GM21423 (cell line): ENCODE measurements around the gene OSM.
A peak's percentile ranks its signal among the peaks of the same experiment; 100 is the strongest.

Experiments used
- ATAC-seq: cut with Tn5 transposase; IDR thresholded peaks from one replicate; pipeline ENCODE4 v1.9.1; 2021; ENCODE audit warnings: mild to moderate bottlenecking, moderate library complexity; ENCODE audit not compliant: unreplicated experiment

OSM gene

GRCh38 chr22:30266445-30267381, at the start of gene OSM:
Gene OSM, minus strand, starts transcription at chr22:30266851. Its CDS starts 52 bp downstream, at chr22:30266799.
- peak; percentile 5 for ATAC-seq

- ATAC-seq = no peak
Measured at GRCh38 chr22:30315962-30316576, 49.4 kb upstream of the OSM start.

- no peak for ATAC-seq
Measured at GRCh38 chr22:30314915-30315314, 48.3 kb upstream of the OSM start.

DNA sequence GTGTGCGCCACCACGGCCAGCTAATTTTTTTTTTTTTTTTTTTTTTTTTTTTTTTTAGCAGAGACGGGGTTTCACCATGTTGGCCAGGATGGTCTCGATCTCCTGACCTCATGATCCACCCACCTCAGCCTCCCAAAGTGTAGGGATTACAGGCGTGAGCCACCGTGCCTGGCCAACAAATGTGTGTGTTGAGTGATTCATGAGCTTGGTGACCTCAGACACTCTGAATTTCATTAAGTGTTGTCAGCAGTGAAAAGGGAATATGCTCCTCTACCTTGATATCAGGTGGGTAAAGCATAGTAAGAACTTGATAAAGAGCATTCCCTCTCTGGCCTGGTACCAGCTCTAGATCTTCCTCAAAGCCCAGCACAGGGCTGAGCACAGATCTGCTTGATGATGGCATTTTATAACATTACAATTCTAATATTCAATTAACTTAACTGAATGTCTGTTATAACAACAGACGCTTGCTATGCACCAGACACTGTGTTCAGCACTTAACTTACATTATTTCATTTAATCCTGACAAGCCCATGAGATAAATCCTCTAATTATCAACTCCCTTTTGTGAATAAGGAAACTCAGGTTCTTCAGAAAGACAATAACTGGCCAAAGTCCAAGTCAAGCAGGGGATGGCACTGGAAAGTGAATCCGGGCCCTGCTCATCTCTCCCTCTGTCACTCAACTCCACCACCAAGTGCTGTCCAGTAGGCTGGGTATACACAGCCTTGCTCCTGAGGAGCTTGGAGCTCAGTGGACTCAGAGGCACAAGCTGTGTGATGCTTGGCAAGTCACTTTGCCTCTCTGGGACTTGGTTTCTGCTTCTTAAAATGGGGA, 47.1 kb upstream of the OSM start:
- ATAC-seq = no peak

GRCh38 chr22:30312053-30312452, 45.4 kb upstream of the OSM start:
- no peak for ATAC-seq

DNA sequence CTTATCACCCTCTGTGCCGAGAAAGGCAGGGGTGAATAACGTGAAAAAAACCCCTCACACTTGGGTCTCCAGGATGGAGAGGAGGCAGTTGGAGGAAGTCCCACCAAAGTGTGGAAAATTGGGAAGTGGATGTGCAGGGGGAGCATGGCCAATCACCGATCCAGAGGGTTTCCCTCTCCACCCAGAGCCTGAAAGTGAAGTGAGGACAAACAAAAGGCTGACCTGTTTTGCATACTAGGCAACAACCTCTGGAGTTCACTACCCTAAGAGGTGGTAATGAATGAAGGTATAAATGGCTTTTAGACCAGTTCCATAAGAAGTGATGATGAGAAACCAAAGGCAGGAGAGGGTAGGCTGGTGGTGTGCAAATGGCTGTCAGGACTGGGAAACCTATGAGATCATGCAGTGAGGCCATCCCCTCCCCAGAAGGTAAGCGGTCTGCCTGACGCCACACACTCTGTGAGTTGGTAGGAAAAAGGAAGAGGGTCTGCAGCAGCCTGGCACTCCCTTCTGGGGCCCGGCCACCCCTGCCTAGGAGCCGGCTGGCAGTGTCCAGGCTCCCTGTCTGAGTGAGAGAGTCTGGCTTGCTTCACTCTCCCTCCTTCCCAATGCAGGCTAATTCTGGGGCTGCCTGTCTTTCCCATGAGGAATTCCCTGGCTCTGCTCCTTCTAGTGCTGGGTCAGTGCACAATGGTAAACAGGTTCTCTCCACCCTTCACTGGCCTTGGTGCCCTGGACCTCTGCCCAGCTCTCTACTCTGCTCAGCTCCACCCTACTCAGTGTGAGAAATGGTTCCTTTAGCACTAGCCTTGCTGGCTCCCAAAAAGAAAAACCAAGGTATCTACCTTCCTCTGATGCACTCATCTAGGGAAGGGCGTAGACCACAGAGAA, 44.5 kb upstream of the OSM start:
- ATAC-seq = no peak

DNA sequence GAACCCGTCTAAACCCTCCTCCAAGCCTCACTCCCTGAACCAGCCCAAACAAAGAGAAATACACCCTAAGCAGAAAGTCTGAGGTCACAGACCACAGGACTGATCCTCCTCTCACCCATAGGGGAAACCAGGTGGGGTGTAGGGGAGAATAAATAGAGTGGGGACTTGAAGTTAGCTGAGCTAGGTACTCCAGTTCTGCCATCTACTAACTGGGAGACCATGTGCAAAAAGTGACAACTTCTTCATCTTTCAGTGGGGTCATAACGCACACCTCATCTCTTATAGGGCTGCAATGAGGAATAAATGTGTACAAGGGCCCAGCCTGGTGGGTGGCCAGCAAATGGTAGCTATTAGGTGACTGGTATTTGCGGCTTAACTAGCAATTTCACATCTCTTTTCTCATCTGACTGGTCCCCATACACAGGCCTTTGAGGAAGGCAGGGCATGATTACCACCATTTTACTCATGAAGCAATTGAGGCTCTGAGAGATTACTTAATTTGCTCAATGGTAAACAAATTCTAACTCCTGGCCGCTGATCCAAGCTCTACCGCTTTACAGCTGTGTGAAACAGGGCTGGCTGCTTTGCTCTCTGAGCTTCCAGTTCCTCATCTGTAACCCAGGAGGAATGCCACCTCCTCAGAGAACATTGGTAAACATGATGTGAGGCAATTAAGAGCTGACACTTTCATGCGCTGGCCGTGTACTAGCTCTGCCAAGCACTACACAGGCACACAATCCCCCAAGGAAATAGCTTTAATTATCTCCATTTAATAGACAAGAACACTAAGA, 43.5 kb upstream of the OSM start:
- ATAC-seq = no peak

DNA sequence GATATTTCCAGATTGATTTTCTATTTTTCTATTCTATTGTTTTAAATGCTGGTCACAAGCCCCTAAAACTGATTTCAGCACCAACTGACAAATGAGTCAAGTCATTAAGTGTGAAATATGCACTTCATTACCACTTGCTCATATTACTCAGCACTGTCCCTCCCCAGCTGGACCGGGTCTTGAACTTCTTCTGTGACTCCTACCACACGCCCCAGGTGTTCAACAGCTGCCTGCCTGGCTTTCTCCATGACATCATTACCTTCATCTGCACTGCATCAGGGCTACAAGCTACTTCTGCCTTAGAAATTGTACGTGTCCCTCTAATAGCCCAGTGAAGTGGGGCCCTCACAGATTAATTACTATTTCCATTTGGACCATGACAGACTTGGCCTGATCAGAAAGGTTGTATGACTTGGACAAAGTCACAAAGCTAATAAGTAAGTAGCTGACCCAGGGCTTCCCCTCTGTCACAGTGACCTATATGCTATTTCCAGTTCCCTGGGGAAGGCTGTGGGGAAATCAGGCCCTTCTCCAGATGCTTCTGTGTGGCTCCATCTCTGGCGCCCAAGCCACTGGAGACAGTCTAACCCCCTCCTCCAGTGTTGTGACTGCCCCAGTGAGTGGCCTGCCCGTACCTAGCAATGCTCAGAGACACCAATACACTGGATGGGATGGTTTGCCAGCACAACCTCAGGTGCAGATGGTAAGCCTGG, 42.0 kb upstream of the OSM start:
- no peak for ATAC-seq

DNA sequence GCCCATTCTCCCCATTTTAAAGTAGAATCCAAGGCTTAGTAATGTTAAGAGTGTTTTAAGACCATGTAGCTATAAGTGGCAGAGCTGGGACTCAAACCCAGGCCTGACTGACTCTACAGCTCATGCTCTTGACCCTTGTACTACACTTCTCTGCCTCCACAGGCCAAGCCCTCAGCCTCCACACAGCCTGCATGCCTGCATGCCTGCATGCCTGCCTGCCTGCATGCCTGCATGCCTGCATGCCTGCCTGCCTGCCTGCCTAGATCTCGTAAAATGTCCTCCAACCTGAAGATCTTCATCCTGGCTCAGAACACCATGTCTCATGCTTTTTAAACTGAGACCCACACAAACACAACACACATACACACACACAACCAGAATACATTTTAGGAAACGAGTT, 41.4 kb upstream of the OSM start:
- ATAC-seq = no peak

DNA sequence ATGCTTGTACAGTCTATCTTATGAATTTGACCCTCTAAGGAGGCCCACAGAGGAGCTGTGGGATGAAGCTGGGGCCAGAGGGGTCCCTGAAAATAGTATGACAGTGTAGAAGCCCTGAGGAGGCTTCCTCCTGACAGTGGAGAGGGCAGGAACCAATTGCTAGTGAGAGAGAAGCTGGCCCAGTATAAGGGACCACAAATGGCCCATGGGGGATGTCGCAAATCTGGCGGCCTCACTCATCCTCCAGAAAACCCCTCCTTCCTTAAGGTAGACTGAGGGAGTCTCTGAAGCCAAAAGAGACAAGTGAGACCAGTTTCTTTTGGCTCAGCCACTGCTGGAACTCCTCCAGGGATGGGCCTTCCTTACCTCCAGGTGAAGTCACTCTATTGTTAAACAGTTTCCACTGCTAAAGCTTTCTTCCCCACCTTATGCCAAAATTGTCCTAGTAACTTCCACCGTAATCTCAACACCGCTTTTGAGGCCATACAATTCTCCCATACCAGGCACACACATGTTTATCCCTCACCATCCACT, 40.5 kb upstream of the OSM start:
- ATAC-seq = no peak

DNA sequence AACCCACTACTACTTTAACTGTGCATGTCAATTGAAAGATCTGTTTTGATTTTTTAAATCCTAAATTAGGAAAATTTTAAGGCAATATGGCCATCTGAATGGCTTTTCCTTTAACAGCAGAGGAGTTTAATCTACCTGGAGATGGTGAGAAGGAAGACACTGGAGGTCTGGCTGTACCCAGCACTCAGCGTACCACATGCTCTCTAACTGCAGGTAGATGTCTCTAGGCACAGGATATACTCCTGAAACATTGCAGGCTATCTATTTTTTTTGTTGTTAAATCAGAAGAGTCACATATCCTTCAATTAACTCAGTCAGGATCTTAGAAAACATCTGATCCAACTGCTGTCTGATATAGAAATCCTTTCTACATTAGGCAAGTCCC, 40.0 kb upstream of the OSM start:
- no peak for ATAC-seq

GRCh38 chr22:30305906-30306626, 39.4 kb upstream of the OSM start:
- no peak for ATAC-seq

DNA sequence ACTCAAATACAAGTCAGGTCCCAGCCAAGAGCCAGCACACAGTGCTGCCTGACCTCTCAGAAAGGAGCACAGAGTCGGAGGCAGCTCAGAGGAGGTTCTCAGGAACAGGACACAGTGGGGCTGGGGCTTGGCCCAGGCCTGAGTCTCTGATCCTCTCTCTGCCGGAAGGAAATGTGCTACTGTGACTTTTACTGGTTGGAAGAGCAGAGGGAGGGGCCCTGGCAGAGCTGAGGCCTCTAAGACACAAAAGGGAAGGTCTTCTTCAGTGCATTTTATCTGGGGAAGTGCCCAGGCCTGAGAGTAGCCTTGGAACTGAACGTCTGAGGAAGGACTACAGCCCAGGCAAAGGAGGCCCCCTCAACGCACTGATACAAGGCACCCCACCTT, 38.9 kb upstream of the OSM start:
- ATAC-seq = peak; percentile 41

GRCh38 chr22:30304495-30305244, 38.0 kb upstream of the OSM start:
- no peak for ATAC-seq

- no peak for ATAC-seq
Measured at GRCh38 chr22:30302810-30303138, 36.1 kb upstream of the OSM start.

DNA sequence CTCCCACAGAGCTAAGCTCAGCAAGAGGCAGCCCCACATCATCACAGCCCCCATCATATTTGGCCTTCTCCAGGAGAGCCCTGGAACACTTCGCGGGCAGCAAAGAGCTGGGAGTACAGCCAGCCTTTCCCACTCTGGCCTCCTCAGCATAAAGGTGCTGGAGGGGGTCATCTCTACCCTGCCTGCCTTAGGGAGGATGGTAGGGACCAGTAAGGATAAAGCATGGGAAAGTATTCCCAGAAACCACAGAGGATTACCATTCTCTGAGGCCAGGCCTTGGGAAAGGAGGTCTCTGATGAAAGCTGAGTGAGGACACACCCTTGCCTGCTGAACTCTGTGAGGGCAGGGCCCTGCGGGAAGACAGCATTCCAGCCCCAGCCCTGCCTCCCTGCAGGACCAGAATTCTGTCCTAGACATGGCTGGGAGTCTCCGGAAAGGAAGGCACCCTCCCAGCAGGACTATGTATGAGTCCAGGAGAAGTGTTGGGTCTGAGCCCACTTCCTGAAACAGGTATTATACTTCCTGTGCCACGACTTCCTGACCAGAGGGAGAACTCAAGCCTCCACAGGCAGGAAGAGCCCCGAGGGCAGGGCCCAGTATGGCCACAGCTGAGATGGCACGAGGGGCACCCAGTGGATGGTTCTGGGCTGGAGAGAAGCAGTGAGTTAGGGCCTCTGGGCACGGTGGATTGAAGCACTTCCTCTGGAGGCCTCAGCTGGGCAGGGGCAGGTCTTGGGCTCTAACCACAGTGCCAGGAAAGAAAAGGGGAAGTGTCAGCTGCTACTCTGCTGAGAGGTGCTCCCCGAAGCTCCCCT, 35.6 kb upstream of the OSM start:
- ATAC-seq = no peak

GRCh38 chr22:30299322-30299721, 32.7 kb upstream of the OSM start:
- ATAC-seq = no peak
